Ectodermal cell (in vitro differentiated cells): ENCODE results near the gene TRPV4.

Experiments used
- H3K27ac ChIP-seq: 2 replicates; pipeline ENCODE4 v1.7.0; 2013; ENCODE audit warnings: mild to moderate bottlenecking, low read depth, low read length; ENCODE audit not compliant: insufficient read depth, poor library complexity, severe bottlenecking
- H3K27me3 ChIP-seq: 2 replicates; pipeline ENCODE4 v1.7.0; 2013; ENCODE audit warnings: mild to moderate bottlenecking, low read length; ENCODE audit not compliant: insufficient read depth, control insufficient read depth, poor library complexity, severe bottlenecking
- H3K36me3 ChIP-seq: one replicate; pipeline ENCODE4 v1.7.0; 2013; ENCODE audit warnings: low read length; ENCODE audit not compliant: control insufficient read depth, insufficient read depth
- H3K4me1 ChIP-seq: one replicate; pipeline ENCODE4 v1.7.0; 2013; ENCODE audit warnings: low read length; ENCODE audit not compliant: control insufficient read depth, insufficient read depth
- H3K4me3 ChIP-seq: 2 replicates; pipeline ENCODE4 v1.7.0; 2013; ENCODE audit warnings: low read depth, low read length, control low read depth; ENCODE audit not compliant: insufficient read depth
- H3K9me3 ChIP-seq: 2 replicates; pipeline ENCODE4 v1.7.0; 2013; ENCODE audit warnings: mild to moderate bottlenecking, low read length, moderate library complexity; ENCODE audit not compliant: control insufficient read depth
- WGBS, 2 experiments: methylation state at CpG; one replicate each; pipeline ENCODE4 v1.1.7; 2013; ENCODE audit warnings: missing lambda C conversion rate in 2 of 2; 5-methylcytosine and 5-hydroxymethylcytosine counted together

Gene TRPV4

DNA sequence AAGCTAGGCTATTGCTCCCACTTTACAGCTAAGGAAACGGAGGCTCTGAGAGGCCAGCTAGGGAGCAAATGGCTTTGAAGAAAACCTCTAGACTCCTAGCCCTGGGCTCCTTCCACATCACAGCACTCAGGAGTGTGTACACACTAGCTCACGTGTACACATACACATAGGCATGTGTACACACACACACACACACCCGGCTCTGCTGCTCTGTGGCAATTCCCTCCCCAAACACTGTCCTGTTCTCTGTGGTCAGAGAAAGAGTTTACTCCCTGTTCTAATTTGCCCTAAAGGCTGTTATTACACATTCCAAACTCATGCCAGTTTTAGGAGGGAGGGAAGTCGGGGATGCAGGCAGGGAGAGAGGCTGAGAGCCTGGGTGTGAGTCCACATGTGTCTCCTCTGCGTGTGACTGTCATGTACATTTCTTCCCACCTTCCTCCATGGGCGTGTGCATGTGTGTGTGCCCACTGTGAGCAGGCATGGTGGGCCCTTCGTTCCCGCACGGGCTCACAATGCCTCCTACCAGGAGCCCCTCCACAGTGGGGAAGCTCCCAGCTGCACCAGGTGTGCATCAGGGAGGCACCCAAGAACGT, 14.2 kb downstream of the TRPV4 start:
- Histone ChIP-seq H3K27ac (no peak overlapping the region), H3K4me3 (no peak overlapping the region), H3K27me3 (no peaks in the 10 kb centered on the region), H3K4me1 (peaks cover 5% of the 10 kb centered on the region), H3K9me3 (no peaks in the 10 kb centered on the region), H3K36me3 (no peaks in the 10 kb centered on the region)
- 87 to 91% methylated on average over 10 of the region's 10 CpGs for whole genome bisulfite sequencing, 2 experiments

GRCh38 chr12:109818253-109818652, 14.9 kb downstream of the TRPV4 start:
- WGBS, 2 experiments = 92 to 95% methylated on average over 9 of the region's 9 CpGs
- H3K4me3 ChIP-seq = no peak overlapping the region
- no peaks in the 10 kb centered on the region for H3K9me3 ChIP-seq

DNA sequence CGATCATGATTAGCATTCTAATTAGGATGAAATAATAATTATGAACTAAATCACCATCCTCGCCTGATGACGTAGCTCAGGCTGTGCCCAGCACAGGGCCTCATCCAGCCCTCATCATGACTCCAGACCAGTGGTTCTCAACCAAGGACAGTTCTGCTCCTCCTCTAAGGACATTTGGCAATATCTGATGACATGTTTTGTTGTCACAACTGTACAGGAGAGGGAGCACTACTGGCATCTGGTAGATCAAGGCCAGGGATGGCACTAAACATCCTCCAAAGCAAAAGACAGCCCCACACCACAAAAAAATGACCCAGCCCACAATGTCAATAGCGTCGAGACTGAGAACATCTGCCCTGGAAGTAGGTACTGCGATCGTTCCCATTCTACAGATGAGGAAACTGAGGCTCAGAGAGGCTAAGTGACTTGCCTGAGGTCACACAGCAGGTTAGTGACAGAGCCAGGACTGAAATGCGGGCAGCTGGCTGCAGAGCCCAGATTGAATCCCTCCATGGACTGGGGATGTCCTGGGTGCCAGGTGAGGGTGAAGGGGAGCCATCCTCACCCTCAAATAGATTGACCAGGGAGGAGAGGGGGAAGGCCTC, 15.5 kb downstream of the TRPV4 start:
- no peak overlapping the region for H3K27ac ChIP-seq
- H3K4me1 ChIP-seq = peaks cover 5% of the 10 kb centered on the region
- WGBS, 2 experiments = 94 to 96% methylated on average over 8 of the region's 8 CpGs

More at GRCh38 chr12:109818253-109818652, 14.9 kb downstream of the TRPV4 start:
- Histone ChIP-seq H3K36me3 (no peaks in the 10 kb centered on the region), H3K27ac (no peak overlapping the region), H3K27me3 (no peaks in the 10 kb centered on the region), H3K4me1 (peaks cover 5% of the 10 kb centered on the region)

DNA sequence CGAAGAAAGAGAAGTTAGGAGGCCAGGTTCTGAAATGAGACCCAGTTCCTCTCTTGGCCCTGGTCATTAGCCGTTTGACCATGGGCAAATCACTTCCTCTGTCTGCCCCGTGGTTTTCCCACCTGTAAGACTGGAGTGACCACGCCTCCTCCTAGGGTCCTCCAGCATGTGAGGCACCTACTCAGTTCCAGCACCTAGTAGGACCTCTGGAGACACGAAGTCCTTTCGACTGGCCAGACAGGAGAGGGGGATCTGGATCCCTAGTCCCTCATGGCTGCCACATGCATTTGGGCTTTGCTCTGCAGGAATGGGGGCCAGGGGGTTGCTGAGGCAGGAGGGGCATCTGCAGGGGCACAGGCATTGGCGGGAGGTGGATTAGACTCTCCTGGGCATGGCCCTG, 16.3 kb downstream of the TRPV4 start:
- Histone ChIP-seq H3K9me3 (no peaks in the 10 kb centered on the region), H3K27me3 (no peaks in the 10 kb centered on the region)

More for the DNA sequence above, 15.5 kb downstream of the TRPV4 start:
- Histone ChIP-seq H3K9me3 (no peaks in the 10 kb centered on the region), H3K4me3 (no peak overlapping the region), H3K27me3 (no peaks in the 10 kb centered on the region), H3K36me3 (no peaks in the 10 kb centered on the region)

GRCh38 chr12:109815757-109816617, 17.2 kb downstream of the TRPV4 start:
- no peak overlapping the region for H3K4me3 ChIP-seq
- no peaks in the 10 kb centered on the region for H3K27me3 ChIP-seq
- no peaks in the 10 kb centered on the region for H3K9me3 ChIP-seq
- no peaks in the 10 kb centered on the region for H3K36me3 ChIP-seq
- 93 to 94% methylated on average over 10 of the region's 10 CpGs for WGBS, 2 experiments
- peaks cover 6% of the 10 kb centered on the region for H3K4me1 ChIP-seq
- H3K27ac ChIP-seq = no peak overlapping the region

More for the DNA sequence above, 16.3 kb downstream of the TRPV4 start:
- H3K27ac ChIP-seq = no peak overlapping the region
- peaks cover 4% of the 10 kb centered on the region for H3K4me1 ChIP-seq
- no peak overlapping the region for H3K4me3 ChIP-seq
- 94% methylated on average over 7 of the region's 7 CpGs for WGBS, 2 experiments
- no peaks in the 10 kb centered on the region for H3K36me3 ChIP-seq

- Histone ChIP-seq H3K36me3 (no peaks in the 10 kb centered on the region), H3K4me1 (peaks cover 6% of the 10 kb centered on the region), H3K27me3 (no peaks in the 10 kb centered on the region), H3K9me3 (no peaks in the 10 kb centered on the region), H3K4me3 (no peak overlapping the region), H3K27ac (no peak overlapping the region)
- 90 to 94% methylated on average over 4 of the region's 4 CpGs for WGBS, 2 experiments
Observed at GRCh38 chr12:109815225-109815624, 18.0 kb downstream of the TRPV4 start.

DNA sequence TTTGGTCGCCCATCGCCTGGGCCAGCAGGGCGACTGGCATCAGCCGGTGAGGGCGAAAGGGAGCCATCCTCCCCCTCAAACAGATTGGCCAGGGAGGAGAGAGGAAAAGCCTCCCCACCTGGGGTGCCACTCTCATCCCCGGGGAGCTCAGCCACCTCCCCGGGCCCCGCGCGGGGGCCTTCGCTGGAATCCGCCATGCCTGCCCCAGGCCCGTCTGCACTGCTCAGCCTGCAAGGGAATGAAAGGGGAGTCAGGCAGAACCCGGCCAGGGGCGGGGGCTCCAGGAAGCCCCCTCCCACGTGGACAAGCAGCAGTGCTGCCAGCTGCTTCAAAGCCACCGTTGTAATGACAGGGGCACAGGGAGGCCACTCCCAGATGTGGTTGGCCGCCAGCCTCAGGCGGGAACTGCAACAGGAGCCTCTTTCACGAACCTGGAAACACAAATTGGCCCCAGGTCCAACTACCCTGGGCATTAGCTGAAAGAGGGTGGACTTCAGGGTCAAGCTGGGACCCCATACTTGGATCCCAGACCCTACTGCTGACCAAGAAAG, 18.5 kb downstream of the TRPV4 start:
- H3K36me3 ChIP-seq = no peaks in the 10 kb centered on the region
- H3K27ac ChIP-seq = no peak overlapping the region
- 87% methylated on average over 20 of the region's 20 CpGs for WGBS, 2 experiments
- H3K9me3 ChIP-seq = no peaks in the 10 kb centered on the region
- H3K27me3 ChIP-seq = no peaks in the 10 kb centered on the region
- H3K4me1 ChIP-seq = peaks cover 6% of the 10 kb centered on the region
- no peak overlapping the region for H3K4me3 ChIP-seq

DNA sequence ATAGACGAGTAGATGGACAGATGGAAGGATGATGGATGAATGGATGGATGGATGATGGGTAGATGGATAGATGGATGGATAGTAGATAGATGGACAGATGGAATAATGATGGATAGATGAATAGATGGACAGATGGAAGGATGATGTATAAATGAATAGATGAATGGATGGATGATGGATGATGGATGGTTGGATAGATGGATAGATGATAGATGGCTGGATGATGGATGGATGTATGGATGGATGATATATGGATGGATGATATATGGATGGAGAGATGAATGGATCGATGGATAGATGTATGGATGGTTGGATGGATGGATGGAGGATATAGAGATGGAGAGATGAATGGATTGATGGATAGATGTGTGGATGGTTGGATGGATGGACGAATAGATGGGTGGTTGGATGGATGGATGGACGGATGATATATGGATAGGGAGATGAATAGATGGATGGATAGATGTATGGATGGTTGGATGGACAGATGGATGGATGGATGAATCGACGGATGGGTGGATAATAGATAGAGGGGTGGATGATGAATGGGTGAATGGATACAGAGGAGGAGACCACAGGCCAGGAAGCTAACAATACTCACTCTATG, 19.3 kb downstream of the TRPV4 start:
- H3K9me3 ChIP-seq = no peaks in the 10 kb centered on the region
- no peak overlapping the region for H3K27ac ChIP-seq
- H3K27me3 ChIP-seq = no peaks in the 10 kb centered on the region
- peaks cover 6% of the 10 kb centered on the region for H3K4me1 ChIP-seq
- H3K4me3 ChIP-seq = no peak overlapping the region
- WGBS, 2 experiments = 93% methylated on average over 6 of the region's 6 CpGs
- no peaks in the 10 kb centered on the region for H3K36me3 ChIP-seq

GRCh38 chr12:109811624-109811995, 21.6 kb downstream of the TRPV4 start:
- Histone ChIP-seq H3K4me1 (peaks cover 6% of the 10 kb centered on the region), H3K36me3 (no peaks in the 10 kb centered on the region), H3K4me3 (no peak overlapping the region), H3K9me3 (no peaks in the 10 kb centered on the region), H3K27me3 (no peaks in the 10 kb centered on the region), H3K27ac (no peak overlapping the region)
- WGBS, 2 experiments = 78 to 80% methylated on average over 5 of the region's 5 CpGs
